HuH-7 (cell line): ENCODE results near the gene TCERG1L.
"Not testable (repeated sequence)": the region's sequence is repeated elsewhere in the genome, so short reads cannot be mapped to it uniquely, and the experiment has no call there.

Source experiments
- DNase-seq: peaks from one replicate; pipeline ENCODE4 v3.0.0; 2011; ENCODE audit warnings: low spot score

Gene TCERG1L

GRCh38 chr10:131143425-131144165 lies 167.9 kb downstream of the TCERG1L start:
- no peak for DNase-seq

- no peak for DNase-seq
These were observed 168.8 kb downstream of the TCERG1L start for GRCh38 chr10:131142517-131143380.

GRCh38 chr10:131141645-131142516 lies 169.6 kb downstream of the TCERG1L start:
- no peak for DNase-seq

GRCh38 chr10:131141207-131141606 lies 170.3 kb downstream of the TCERG1L start:
- DNase-seq: no peak

- no peak for DNase-seq
These were observed 170.9 kb downstream of the TCERG1L start for GRCh38 chr10:131140606-131141005.

- no peak for DNase-seq
These were observed 174.3 kb downstream of the TCERG1L start for GRCh38 chr10:131137223-131137622.

DNA sequence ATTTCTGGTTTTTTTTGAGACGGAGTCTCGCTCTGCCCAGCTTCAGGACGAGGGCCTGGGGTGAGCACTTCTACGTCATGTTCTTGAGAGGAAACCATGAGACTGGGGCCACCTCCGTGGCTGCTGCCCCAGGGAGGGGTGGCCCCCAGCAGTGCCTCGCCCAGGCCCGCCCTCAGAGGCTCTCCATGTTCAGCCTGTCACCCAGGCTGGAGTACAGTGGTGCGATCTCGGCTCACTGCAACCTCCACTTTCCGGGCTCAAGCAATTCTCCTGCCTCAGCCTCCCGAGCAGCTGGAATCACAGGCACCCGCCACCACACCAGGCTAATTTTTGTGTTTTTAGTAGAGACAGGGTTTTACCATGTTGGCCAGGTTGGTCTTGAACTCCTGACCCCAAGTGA lies 175.2 kb downstream of the TCERG1L start:
- DNase-seq: not testable (repeated sequence)

DNA sequence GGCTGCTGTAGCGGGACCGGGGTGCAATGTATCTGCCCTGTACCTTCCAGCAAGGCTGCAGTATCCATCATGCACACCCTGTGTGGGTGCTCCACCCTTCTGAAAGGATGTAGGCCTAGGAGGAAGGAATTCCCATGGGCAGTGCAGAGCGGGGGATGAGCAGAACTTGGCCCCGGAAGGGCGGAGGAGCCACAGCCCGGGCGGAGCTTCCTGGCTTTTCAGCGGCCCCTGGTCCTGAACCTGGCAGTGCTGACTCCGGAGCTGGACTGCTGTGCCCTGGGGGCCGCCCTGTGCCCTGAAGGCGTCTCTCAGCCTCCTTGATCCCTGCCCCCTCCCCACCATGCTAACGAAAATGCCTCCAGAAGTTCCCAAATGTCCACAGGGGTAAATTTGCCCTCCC lies 175.8 kb downstream of the TCERG1L start:
- no peak for DNase-seq

DNA sequence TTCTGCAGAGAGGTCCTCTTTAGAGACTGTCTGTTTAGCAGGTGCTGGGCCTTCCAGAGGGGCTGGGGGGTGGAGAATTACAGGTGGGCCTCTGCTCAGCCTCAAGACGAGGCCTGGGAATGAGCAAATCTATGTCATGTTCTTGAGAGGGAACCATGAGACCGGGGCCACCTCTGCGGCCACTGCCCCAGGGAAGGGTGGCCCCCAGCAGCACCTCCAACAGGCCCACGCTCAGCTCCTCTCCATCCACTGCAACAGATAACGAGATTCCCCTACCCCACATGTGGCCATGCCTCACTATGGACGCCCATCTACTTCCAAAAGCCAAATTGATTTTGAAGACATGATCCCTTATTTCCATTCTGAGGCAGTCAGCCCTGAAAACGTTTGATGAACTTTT lies 176.9 kb downstream of the TCERG1L start:
- DNase-seq: no peak

DNA sequence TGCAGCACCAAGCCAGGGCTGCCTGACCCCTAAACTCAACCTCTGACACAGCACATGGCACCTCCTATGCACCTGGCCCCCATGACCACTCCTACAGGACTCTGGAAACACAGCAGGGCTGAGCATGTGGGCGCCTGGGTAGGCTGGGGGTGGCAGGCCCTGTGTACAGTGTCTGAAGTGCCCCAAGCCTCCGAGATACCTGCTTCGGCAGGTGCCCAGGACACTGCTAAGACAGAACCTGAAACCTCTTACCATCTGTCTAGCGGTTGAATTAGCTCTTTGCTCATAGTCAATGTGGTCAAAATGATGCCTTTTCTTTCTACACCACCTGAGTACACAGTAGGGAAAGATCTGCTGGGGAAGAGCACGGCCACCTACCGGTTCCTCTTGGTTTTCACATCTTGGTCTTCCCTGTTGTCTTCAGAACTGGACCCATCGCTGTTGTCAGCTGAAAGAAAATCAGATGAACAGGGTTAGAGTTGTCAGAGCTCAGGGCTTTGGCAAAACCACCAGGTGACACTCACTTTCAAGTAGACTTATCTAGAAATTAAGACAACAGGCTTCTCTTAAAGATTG lies 177.4 kb downstream of the TCERG1L start:
- DNase-seq: no peak

GRCh38 chr10:131132681-131133080 lies 178.8 kb downstream of the TCERG1L start:
- DNase-seq: no peak

- DNase-seq: no peak
These were observed 179.6 kb downstream of the TCERG1L start for GRCh38 chr10:131131726-131132591.

DNA sequence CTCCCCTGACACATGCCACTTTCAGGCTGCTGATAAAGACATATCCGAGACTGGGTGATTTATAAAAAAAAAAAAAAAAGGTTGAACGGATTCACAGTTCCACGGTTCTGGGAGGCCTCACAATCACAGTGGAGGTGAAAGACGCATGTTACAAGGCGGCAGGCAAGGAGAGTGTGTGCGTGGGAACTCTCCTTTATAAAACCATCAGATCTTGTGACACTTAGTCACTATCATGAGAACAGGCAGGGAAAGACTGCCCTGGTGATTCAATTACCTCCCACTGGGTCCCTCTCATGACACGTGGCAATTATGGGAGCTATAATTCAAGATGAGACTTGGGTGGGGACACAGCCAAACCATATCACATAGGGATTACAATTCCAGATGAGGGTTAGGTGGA lies 181.5 kb downstream of the TCERG1L start:
- no peak for DNase-seq

- no peak for DNase-seq
These were observed 182.0 kb downstream of the TCERG1L start for GRCh38 chr10:131129544-131129943.

GRCh38 chr10:131128731-131129130 lies 182.8 kb downstream of the TCERG1L start:
- no peak for DNase-seq

- DNase-seq: no peak
These were observed 183.9 kb downstream of the TCERG1L start for GRCh38 chr10:131127610-131128009.

DNA sequence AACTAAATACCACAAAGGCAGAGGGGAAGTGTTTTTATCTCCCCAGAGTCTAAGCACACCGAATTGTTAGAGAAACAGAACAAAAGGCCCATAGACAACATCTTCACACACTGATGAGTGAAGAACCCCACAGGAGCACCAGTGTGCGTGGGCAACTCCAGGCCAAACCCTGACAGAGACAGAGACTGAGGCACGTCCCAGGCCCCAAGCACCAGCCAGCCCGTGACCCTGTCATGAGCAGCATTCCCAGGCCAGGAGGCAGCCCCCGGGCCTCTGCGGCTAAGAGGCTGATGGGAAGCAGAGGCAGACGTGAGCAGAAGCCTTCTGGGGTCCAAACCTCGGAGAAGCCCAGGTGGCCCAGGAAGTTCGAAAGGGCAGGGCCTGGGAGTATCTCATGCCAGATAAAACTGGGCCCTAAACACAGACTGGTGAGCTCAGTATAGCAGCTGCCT lies 184.4 kb downstream of the TCERG1L start:
- DNase-seq: no peak

DNA sequence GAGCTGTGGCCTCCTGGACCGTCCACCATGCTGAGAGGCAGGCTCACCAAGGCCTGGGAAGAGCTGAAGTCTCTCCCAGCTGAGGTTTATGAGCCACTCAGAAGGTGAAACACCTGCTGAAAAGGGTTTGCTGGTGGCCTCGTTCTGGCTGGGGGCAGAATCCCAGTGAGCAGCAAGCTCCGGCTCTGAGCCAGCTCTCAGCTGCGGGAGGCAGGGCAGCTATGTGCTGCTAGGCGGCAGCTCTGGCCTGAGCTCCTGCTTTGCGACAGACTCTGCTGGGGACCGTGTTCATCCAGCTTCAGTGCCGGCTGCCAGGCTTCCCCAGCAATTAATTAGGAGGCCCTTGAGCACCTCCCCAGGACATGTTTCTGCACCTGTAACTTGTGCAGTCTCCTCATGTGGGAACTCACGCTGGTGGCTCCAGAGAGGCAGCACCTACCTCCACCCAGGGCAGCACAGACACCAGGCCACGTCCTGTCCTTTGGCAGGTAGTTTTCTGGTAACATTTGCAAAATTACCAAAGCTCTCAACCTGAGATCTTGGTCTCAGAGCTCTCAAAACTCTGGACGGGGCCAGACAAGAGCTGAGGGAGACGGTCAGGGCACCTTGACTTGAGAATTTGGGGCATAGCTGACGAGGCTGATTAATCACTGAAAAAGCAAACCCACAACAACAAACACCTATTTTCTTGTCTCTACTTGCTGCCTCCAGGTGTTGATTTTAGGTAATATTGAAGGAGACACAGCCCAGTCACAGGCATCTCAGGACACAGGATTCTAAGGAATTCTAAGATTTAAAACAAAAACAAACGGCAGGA lies 185.0 kb downstream of the TCERG1L start:
- DNase-seq: no peak

- DNase-seq: no peak
These were observed 185.9 kb downstream of the TCERG1L start for GRCh38 chr10:131125511-131126225.
